HepG2 (cell line): ENCODE measurements around the gene RHOT2. TPM values are rescaled to one million over a fixed set of nuclear protein-coding genes. Genes with fewer than 3 reads are reported as not detected.

ENCODE experiments used
- CENPBD1 ChIP-seq: sonication (generic); formaldehyde crosslinking; IDR thresholded peaks from 2 replicates; pipeline ENCODE4 v1.8.0; 2022; ENCODE audit warnings: missing genetic modification reagents, low read depth, mild to moderate bottlenecking, borderline replicate concordance
- FOSL2 ChIP-seq: sonication (generic); formaldehyde crosslinking; IDR thresholded peaks from 2 replicates; pipeline ENCODE4 v1.4.0; 2020; ENCODE audit warnings: missing genetic modification reagents
- KLF15 ChIP-seq: sonication (generic); formaldehyde crosslinking; IDR thresholded peaks from 2 replicates; pipeline ENCODE4 v1.8.1; 2023; ENCODE audit warnings: borderline replicate concordance, mild to moderate bottlenecking, inconsistent platforms, missing genetic modification reagents, mixed read lengths
- MAFG ChIP-seq: sonication (generic); formaldehyde crosslinking; IDR thresholded peaks from 2 replicates; pipeline ENCODE4 v1.5.1; 2020; ENCODE audit warnings: mild to moderate bottlenecking, missing genetic modification reagents
- PAX8 ChIP-seq: sonication (generic); formaldehyde crosslinking; IDR thresholded peaks from 2 replicates; pipeline ENCODE4 v1.8.0; 2022; ENCODE audit warnings: mild to moderate bottlenecking, missing genetic modification reagents, borderline replicate concordance
- SAFB2 ChIP-seq: sonication (generic); formaldehyde crosslinking; IDR thresholded peaks from 2 replicates; pipeline ENCODE4 v1.5.1; 2020; ENCODE audit warnings: missing genetic modification reagents, low read depth, mild to moderate bottlenecking, borderline replicate concordance
- SCMH1 ChIP-seq: sonication (generic); formaldehyde crosslinking; IDR thresholded peaks from 2 replicates; pipeline ENCODE4 v1.9.0; 2021; ENCODE audit warnings: missing genetic modification reagents, mild to moderate bottlenecking, borderline replicate concordance
- SRSF4 ChIP-seq: fragments of 200-400 bp; formaldehyde crosslinking; IDR thresholded peaks from one replicate; pipeline ENCODE4 v1.6.1; 2018; ENCODE audit warnings: mild to moderate bottlenecking, low read depth, low read length, moderate library complexity; ENCODE audit not compliant: poor library complexity, severe bottlenecking
- TFAP4 ChIP-seq: sonication (generic); IDR thresholded peaks from 2 replicates; pipeline ENCODE4 v1.6.1; 2016; ENCODE audit warnings: low read depth, borderline replicate concordance
- ZBTB40 ChIP-seq, 2 experiments: fragments of 450-650 bp in 1 of 2; sonication (generic) in 1 of 2; formaldehyde crosslinking in 1 of 2; IDR thresholded peaks; 2 replicates each; pipeline versions ENCODE4 v1.6.1 to v1.8.0; 2016 to 2022; ENCODE audit warnings: antibody characterized with exemption in 1 of 2, mild to moderate bottlenecking in 1 of 2, missing genetic modification reagents in 1 of 2
- ZNF136 ChIP-seq: sonication (generic); formaldehyde crosslinking; IDR thresholded peaks from 2 replicates; pipeline ENCODE4 v1.8.1; 2022; ENCODE audit warnings: low read depth, mild to moderate bottlenecking, moderate library complexity, missing genetic modification reagents
- ZNF580 ChIP-seq: IDR thresholded peaks from 2 replicates; pipeline ENCODE4 v1.6.1; 2016; ENCODE audit warnings: low read depth, borderline replicate concordance
- ZNF740 ChIP-seq: sonication (generic); formaldehyde crosslinking; IDR thresholded peaks from 2 replicates; pipeline ENCODE4 v1.4.0; 2020; ENCODE audit warnings: missing genetic modification reagents
- polyA plus RNA-seq, 8 experiments: library from polyadenylated mRNA; depleted of rRNA in 3 of 8; stranded (reverse) in 7 of 8; unstranded in 1 of 8; fragments of >200 nt; fragmentation: Illumina TruSeq in 4 of 8; extraction: Trizol in 4 of 8; gene quantifications; 2 replicates each; pipeline versions ENCODE4 v1.2.1 to v1.2.3, GENCODE V29; 2011 to 2016; ENCODE audit warnings: low read depth in 4 of 8, missing spikeins in 1 of 8, mixed read lengths in 1 of 8; ENCODE audit not compliant: insufficient read depth in 1 of 8
- total RNA-seq, 5 experiments: library from RNA; depleted of rRNA; stranded (reverse); fragments of >200 nt; fragmentation: Illumina TruSeq; extraction: Trizol; gene quantifications; 2 replicates each; pipeline ENCODE4 v1.2.3, GENCODE V29; 2016; ENCODE audit warnings: low read depth in 1 of 5

Gene RHOT2
- total and polyA plus RNA-seq, 2 of the 13 experiments (the other 11 are each of a cell fraction or from before 2014, with no cell fraction given) = 63.6 to 76.9 TPM

- no peak for TF ChIP-seq ZBTB40 (IDR thresholded peaks at IDR 0.05)
- TF ChIP-seq ZBTB40 (CRISPR knock-in tag; IDR thresholded peaks at IDR 0.05) = no peak
- no peak for TF ChIP-seq SAFB2 (CRISPR knock-in tag)
- peak; percentile 98 for TF ChIP-seq ZNF740 (CRISPR knock-in tag)
- no peak for TF ChIP-seq TFAP4
- no peak for TF ChIP-seq PAX8 (CRISPR knock-in tag)
- TF ChIP-seq ZNF136 (CRISPR knock-in tag) = no peak
- TF ChIP-seq FOSL2 = no peak
- TF ChIP-seq KLF15 = no peak
- TF ChIP-seq CENPBD1 = no peak
- no peak for TF ChIP-seq MAFG (CRISPR knock-in tag)
- TF ChIP-seq SCMH1 (CRISPR knock-in tag) = no peak
- peak; percentile 27; the same call in 1 of the 2 replicates for TF ChIP-seq ZNF580 (CRISPR knock-in tag)
- TF ChIP-seq SRSF4 = no peak
Observed at GRCh38 chr16:714558-715476, 46.9 kb downstream of the RHOT2 start, which contains the start of gene METRN (continued).
